ENCODE measurements around the gene DSCAM.

DSCAM gene

DNA sequence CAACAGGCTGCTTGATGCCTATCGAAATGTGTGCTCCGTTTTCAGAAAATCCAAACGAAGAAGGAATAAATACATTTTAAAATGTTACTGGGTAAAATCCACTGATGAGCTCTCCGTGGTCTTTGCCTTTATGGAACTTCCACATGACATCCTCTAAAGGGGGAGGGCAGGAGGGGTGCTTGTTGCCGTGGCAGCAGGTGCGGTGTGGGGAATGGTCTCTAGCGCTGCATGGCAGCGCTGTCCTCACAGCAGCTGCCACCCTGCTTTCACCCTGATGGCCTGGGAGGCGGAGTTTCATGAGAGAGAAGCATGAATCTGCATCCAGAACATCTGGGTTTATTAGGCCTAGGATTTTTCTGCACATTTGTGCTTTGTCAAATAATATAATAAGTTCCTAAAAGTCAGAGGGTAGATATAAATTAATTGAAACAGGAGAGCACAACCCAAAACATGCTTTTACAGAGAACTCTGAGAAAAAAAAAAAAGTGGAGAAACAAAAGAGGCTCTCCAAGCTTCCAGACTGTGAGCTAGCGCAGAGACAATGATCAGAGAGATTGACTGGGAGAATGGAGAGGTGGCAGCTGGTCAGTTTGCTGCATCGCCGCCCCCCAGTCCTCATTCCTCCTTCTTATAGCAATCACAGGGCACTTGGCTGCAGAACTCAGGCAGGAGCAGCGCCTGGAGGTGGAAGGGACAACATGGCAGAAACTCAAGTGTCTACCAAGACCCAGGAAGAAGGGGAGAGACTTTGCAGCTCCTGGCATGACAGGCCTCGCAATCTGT lies 228.6 kb downstream of the DSCAM start:
- H3K4me3 ChIP-seq (ENCODE audit: low read length): no peak overlapping the region
- no peaks in the 10 kb centered on the region for H3K9me3 ChIP-seq (ENCODE audit: control insufficient read depth, low read length)
- H3K36me3 ChIP-seq (ENCODE audit: control insufficient read depth, insufficient read depth, low read length): no peaks in the 10 kb centered on the region
- no peak overlapping the region for H3K9ac ChIP-seq (ENCODE audit: low read length)
- no peaks in the 10 kb centered on the region for H3K4me1 ChIP-seq (ENCODE audit: control insufficient read depth, insufficient read depth, low read length)
- H3K27me3 ChIP-seq (ENCODE audit: control insufficient read depth, insufficient read depth, low read length): no peaks in the 10 kb centered on the region

DNA sequence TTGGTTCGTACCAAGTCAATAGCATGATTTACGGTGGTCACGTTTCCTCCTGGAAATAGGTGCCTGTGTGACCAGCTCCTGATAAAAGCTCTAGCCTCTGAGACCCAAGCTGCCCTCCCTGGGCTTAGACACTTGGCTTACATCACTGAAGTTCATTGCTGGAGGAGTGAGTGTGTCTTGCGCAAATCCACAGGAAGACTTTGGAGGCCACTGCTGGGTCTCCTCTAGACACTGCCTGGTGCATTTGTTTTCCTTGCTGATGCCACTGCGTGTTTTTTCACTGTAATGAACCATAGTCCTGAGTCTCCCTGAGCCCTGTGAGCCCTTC lies 230.6 kb downstream of the DSCAM start:
- Histone ChIP-seq H3K36me3 (ENCODE audit: control insufficient read depth, insufficient read depth, low read length) (no peaks in the 10 kb centered on the region), H3K27me3 (ENCODE audit: control insufficient read depth, insufficient read depth, low read length) (no peaks in the 10 kb centered on the region), H3K4me3 (ENCODE audit: low read length) (no peak overlapping the region), H3K4me1 (ENCODE audit: control insufficient read depth, insufficient read depth, low read length) (no peaks in the 10 kb centered on the region), H3K9ac (ENCODE audit: low read length) (no peak overlapping the region), H3K9me3 (ENCODE audit: control insufficient read depth, low read length) (no peaks in the 10 kb centered on the region)

DNA sequence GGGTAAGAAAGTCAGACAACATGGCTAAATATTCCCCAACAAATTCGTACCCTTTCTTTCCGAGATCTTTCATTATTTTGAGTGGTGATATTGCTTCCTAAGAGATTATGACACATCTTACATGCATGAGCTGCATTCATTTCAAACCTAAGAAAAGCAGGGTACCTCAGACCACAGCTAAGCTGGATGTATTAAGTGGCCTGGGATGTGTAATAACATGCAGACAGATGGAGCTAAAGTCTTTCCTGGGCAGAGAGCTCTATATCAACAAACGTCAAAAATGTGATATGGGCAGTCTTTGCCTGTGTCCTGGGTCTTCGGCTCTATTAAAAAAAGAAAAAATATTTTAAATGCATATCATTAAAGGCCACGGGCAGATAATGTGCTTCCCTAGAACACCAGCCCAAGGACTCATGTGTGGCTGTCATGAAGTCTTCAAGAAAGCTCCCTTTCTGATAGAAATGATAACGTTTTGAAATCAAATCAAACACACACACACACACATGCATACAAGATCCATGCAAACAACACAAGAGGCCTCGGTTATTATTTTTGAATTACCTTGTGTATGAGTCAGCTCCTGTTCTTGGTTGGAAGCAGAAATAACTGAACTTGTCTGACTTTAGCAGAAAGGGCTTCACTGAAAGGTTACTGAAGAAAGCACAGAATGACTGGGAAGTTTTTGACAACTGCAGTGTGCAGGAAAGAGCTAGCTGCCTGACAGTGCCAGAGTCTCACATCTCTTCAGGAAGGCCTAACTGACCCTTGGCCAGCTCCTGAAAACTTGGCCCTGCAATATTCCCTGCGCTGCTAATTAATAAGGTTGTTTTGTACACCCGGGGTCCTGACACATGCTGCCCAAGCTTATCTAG lies 231.2 kb downstream of the DSCAM start:
- Histone ChIP-seq H3K27me3 (ENCODE audit: control insufficient read depth, insufficient read depth, low read length) (no peaks in the 10 kb centered on the region), H3K36me3 (ENCODE audit: control insufficient read depth, insufficient read depth, low read length) (no peaks in the 10 kb centered on the region), H3K4me1 (ENCODE audit: control insufficient read depth, insufficient read depth, low read length) (no peaks in the 10 kb centered on the region), H3K4me3 (ENCODE audit: low read length) (no peak overlapping the region), H3K9me3 (ENCODE audit: control insufficient read depth, low read length) (no peaks in the 10 kb centered on the region), H3K9ac (ENCODE audit: low read length) (no peak overlapping the region)

DNA sequence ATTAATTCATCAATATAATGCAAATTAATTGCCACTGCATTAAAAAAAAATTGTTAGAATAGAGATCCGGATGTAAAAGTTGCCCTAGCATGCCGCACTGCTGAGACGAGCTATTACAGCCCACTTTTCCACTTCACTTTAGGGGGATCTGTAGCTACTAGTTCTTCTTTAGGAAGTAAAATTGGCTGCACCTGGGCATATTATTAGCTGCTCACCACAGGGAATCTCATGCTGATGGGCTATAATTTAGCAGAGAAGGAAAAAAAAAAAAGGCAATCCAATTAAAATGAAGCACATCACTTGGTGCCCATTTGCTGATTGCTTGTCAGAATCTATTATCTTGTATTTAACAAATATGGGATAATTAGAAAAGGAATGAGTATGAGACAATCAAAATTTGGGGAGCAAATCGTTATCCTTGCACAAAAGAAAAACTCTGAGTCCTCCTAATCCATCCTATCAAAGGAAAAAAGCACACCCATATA lies 233.4 kb downstream of the DSCAM start:
- Histone ChIP-seq H3K27me3 (ENCODE audit: control insufficient read depth, insufficient read depth, low read length) (no peaks in the 10 kb centered on the region), H3K9me3 (ENCODE audit: control insufficient read depth, low read length) (no peaks in the 10 kb centered on the region), H3K9ac (ENCODE audit: low read length) (no peak overlapping the region), H3K4me1 (ENCODE audit: control insufficient read depth, insufficient read depth, low read length) (no peaks in the 10 kb centered on the region), H3K36me3 (ENCODE audit: control insufficient read depth, insufficient read depth, low read length) (no peaks in the 10 kb centered on the region), H3K4me3 (ENCODE audit: low read length) (no peak overlapping the region)

DNA sequence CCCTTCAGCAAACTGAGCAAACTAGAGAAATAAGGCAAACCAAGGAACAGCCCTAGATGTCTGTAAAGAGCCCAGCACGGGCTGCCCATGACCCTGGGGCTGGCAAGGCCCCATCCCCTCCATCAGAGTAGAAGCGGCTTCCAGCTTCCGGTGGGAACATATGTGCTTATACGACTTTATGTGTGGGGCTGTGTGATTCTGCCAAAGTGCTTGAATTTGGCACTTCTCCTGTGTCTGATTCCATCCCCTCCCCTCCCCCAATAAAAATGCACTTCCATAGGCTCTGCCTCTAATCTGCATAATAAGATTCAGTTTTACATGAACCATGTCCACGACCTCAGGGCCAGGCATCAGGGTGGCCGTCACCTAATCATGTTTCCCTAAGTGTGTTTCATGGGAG lies 236.6 kb downstream of the DSCAM start:
- no peak overlapping the region for H3K9ac ChIP-seq (ENCODE audit: low read length)
- H3K4me1 ChIP-seq (ENCODE audit: control insufficient read depth, insufficient read depth, low read length): no peaks in the 10 kb centered on the region
- no peaks in the 10 kb centered on the region for H3K9me3 ChIP-seq (ENCODE audit: control insufficient read depth, low read length)
- H3K27me3 ChIP-seq (ENCODE audit: control insufficient read depth, insufficient read depth, low read length): no peaks in the 10 kb centered on the region
- no peak overlapping the region for H3K4me3 ChIP-seq (ENCODE audit: low read length)
- no peaks in the 10 kb centered on the region for H3K36me3 ChIP-seq (ENCODE audit: control insufficient read depth, insufficient read depth, low read length)

DNA sequence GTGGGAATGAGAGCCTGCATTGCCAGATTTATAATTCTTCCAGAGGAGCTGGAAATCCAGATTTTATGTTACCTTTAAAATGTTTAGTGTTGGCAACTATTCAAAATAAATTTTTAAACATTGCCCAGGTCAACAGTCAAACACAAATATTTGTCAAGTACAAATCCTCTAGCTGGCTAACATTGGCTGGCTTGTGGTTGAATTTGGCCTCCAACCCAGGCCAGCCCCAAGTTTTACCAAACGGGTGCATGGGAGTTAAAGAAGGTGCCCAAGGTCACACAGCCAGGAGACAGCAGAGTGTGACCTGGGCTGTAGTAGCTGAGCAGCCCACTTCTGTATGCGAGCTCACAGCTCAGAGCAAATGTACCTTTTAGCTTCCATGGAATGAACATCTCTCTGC lies 240.6 kb downstream of the DSCAM start:
- H3K4me1 ChIP-seq (ENCODE audit: control insufficient read depth, insufficient read depth, low read length): no peaks in the 10 kb centered on the region
- H3K36me3 ChIP-seq (ENCODE audit: control insufficient read depth, insufficient read depth, low read length): no peaks in the 10 kb centered on the region
- no peak overlapping the region for H3K9ac ChIP-seq (ENCODE audit: low read length)
- H3K9me3 ChIP-seq (ENCODE audit: control insufficient read depth, low read length): no peaks in the 10 kb centered on the region
- H3K4me3 ChIP-seq (ENCODE audit: low read length): no peak overlapping the region
- H3K27me3 ChIP-seq (ENCODE audit: control insufficient read depth, insufficient read depth, low read length): no peaks in the 10 kb centered on the region

DNA sequence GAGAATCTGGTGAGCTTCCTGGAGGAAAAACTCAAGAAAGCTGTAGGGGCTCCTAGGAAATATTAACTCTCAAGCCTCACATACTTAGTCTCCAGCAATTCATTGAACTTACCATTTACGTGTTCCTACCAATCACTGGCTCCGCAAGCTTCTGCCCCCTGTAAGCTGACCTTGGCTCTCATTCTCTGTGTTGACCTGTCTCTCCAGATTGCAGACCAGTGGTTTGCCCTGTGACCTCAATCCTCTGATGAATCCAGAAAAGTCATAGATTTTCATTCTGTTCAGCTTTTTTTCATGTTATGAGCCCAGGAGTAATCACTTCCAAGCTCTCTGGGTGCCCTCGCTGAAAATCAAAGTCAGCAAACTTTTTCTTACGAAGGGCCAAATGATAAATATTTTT lies 241.9 kb downstream of the DSCAM start:
- Histone ChIP-seq H3K4me3 (ENCODE audit: low read length) (no peak overlapping the region), H3K27me3 (ENCODE audit: control insufficient read depth, insufficient read depth, low read length) (no peaks in the 10 kb centered on the region), H3K9ac (ENCODE audit: low read length) (no peak overlapping the region), H3K36me3 (ENCODE audit: control insufficient read depth, insufficient read depth, low read length) (no peaks in the 10 kb centered on the region), H3K4me1 (ENCODE audit: control insufficient read depth, insufficient read depth, low read length) (no peaks in the 10 kb centered on the region), H3K9me3 (ENCODE audit: control insufficient read depth, low read length) (no peaks in the 10 kb centered on the region)

DNA sequence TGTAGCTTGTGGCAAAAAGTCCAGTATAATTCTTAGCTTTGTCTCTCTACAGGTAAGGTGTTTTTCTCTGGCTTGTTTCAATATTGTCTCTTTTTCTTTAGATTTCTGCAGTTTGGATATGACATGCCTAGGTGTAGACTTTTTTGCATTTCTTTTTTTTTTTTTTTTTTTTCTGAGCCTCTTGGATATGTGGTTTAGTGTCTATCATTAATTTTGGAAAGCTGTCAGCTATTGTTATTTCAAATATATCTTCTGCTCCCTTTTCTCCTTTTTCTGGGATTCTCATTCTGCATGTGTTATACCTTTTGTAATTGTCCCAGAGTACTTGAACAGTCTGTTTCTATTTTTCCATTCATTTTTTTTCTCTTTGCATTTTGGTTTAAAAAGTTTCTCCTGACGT lies 243.2 kb downstream of the DSCAM start:
- Histone ChIP-seq H3K9ac (ENCODE audit: low read length) (no peak overlapping the region), H3K36me3 (ENCODE audit: control insufficient read depth, insufficient read depth, low read length) (no peaks in the 10 kb centered on the region), H3K27me3 (ENCODE audit: control insufficient read depth, insufficient read depth, low read length) (no peaks in the 10 kb centered on the region), H3K9me3 (ENCODE audit: control insufficient read depth, low read length) (no peaks in the 10 kb centered on the region), H3K4me1 (ENCODE audit: control insufficient read depth, insufficient read depth, low read length) (no peaks in the 10 kb centered on the region), H3K4me3 (ENCODE audit: low read length) (no peak overlapping the region)

DNA sequence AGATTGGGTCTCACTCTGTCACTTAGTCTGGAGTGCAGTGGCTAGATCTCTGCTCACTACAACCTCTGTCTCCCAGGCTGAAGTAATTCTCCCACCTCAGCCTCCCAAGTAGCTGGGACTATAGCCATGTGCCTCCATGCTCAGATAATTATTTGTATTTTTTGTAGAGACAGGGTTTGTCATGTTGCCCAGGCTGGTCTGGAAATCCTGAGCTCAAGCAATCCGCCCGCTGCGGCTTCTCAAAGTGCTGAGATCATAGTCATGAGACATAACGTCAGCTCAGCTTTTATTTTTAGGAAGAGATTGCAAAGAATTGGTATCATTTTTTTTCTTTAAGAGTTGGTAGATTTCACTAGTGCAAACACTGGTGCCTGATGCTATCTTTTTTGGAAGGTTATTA lies 244.9 kb downstream of the DSCAM start:
- Histone ChIP-seq H3K4me3 (ENCODE audit: low read length) (no peak overlapping the region), H3K4me1 (ENCODE audit: control insufficient read depth, insufficient read depth, low read length) (no peaks in the 10 kb centered on the region), H3K9ac (ENCODE audit: low read length) (no peak overlapping the region), H3K27me3 (ENCODE audit: control insufficient read depth, insufficient read depth, low read length) (no peaks in the 10 kb centered on the region), H3K36me3 (ENCODE audit: control insufficient read depth, insufficient read depth, low read length) (no peaks in the 10 kb centered on the region), H3K9me3 (ENCODE audit: control insufficient read depth, low read length) (no peaks in the 10 kb centered on the region)

DNA sequence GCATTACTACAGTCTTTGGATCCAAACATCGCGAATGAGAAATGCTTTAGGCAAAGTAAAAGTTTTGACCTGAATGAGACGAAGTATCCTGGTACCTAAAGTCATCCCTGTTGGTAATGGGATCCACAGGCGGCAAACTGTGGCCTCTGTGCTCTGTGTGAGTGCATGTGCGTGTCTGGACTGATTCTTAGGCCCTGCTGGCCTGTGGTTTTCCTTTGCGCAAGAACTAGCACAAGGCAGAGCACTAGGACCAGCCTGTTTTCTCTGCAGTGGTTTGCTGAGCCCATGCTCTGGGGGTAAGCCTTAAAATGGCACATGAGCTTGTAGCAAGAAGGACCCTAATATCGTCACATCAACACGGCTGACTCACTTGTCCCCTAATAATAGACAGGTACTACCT lies 251.2 kb downstream of the DSCAM start:
- no peaks in the 10 kb centered on the region for H3K36me3 ChIP-seq (ENCODE audit: control insufficient read depth, insufficient read depth, low read length)

DNA sequence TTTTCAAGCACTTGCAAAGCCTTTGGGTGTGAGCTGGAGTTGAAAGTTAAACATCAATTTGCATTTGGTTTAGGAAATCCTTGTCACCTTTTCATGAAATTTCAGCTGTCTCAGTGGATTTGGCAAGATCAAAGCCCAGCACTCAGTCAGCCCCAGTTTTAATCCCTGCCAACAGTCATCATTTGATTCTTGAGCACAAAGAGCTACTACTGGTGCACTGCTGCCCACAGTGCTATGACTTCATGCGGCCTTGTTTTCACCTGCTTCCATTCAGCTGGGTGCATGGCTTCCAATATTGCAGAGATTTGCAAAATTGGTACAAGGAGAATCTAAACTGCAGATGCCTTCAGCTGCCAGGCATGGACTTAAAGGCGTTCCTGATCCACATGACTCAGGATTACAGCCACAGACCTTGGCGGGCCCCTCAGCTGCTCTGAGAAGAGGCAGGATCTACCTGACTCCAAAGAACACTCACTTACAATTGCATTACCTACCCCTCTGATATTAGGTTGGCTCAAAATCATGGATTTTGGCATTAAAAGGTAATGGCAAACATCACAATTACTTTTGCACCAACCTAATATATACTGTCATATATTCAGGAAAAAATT lies 259.1 kb downstream of the DSCAM start:
- H3K4me3 ChIP-seq (ENCODE audit: low read length): no peak overlapping the region
- no peaks in the 10 kb centered on the region for H3K4me1 ChIP-seq (ENCODE audit: control insufficient read depth, insufficient read depth, low read length)
- no peaks in the 10 kb centered on the region for H3K9me3 ChIP-seq (ENCODE audit: control insufficient read depth, low read length)
- no peaks in the 10 kb centered on the region for H3K36me3 ChIP-seq (ENCODE audit: control insufficient read depth, insufficient read depth, low read length)
- H3K9ac ChIP-seq (ENCODE audit: low read length): no peak overlapping the region
- no peaks in the 10 kb centered on the region for H3K27me3 ChIP-seq (ENCODE audit: control insufficient read depth, insufficient read depth, low read length)

More for the DNA sequence above, 251.2 kb downstream of the DSCAM start:
- Histone ChIP-seq H3K27me3 (ENCODE audit: control insufficient read depth, insufficient read depth, low read length) (no peaks in the 10 kb centered on the region), H3K9me3 (ENCODE audit: control insufficient read depth, low read length) (no peaks in the 10 kb centered on the region), H3K9ac (ENCODE audit: low read length) (no peak overlapping the region), H3K4me1 (ENCODE audit: control insufficient read depth, insufficient read depth, low read length) (no peaks in the 10 kb centered on the region), H3K4me3 (ENCODE audit: low read length) (no peak overlapping the region)

DNA sequence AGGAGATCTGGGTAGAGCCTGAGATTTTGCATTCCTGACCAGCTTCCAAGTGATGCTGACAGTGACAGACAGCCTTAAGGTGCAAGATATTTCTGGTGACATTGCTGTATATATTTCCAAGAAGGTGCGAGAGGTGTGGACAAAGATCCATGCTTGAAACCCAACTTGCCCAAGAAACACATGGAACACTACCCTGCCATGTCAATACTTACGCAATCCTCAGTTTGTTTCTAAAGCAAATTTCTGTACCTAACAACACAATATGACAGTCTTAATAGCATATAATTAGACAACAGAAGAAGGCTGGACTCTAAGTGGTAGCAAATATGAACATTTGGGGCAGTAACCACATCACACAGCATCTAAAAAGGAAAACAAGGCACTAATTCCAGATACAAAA lies 260.4 kb downstream of the DSCAM start:
- Histone ChIP-seq H3K9ac (ENCODE audit: low read length) (no peak overlapping the region), H3K27me3 (ENCODE audit: control insufficient read depth, insufficient read depth, low read length) (no peaks in the 10 kb centered on the region), H3K4me3 (ENCODE audit: low read length) (no peak overlapping the region), H3K36me3 (ENCODE audit: control insufficient read depth, insufficient read depth, low read length) (no peaks in the 10 kb centered on the region), H3K4me1 (ENCODE audit: control insufficient read depth, insufficient read depth, low read length) (no peaks in the 10 kb centered on the region), H3K9me3 (ENCODE audit: control insufficient read depth, low read length) (no peaks in the 10 kb centered on the region)
